HG02623 (cell line): ENCODE data around the gene KLKB1.

Experiments
- ATAC-seq: cut with Tn5 transposase; IDR thresholded peaks from one replicate; pipeline ENCODE4 v1.9.1; 2021; ENCODE audit warnings: moderate library complexity; ENCODE audit not compliant: unreplicated experiment

KLKB1 gene

GRCh38 chr4:186227221-186227620, at the start of gene KLKB1:
Gene KLKB1, plus strand, starts transcription at chr4:186227507. Its CDS starts 689 bp downstream, at chr4:186228196.
- ATAC-seq, result no peak

DNA sequence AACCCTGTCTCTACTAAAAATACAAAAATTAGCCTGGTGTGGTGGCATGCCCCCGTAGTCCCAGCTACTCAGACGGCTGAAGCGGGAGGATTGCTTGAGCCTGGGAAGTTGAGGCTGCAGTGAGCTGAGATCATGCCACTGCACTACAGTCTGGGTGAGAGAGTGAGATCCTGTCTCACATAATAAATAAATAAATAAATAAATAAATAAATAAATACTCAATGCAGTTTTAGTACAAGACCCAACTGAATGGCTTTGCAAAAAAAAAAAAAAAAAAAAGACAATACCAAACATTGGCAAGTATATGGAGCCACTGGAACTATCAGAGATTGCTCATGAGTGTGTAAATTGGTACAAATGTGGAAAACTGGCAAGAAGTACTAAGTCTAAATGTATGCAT, 39.2 kb upstream of the KLKB1 start:
- ATAC-seq, result no peak

DNA sequence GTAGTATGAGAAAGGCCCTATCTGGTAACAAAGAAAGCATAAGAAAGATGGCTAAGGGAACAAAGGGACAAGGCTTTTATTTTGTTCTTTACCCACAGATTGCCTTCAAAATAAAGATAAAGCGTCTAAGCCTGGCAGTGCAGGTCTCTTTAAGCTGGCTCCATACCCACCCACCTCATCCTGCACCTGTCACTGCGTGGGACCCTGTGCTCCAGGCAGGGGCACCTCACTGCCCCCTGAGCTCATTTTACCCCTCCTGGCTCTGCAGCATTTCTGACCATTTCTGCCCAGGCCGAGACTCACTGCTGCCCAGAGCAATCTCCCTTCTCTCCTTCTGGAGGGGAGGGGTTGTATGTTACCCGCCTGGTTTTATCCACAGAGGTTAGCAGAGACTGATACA, 37.7 kb upstream of the KLKB1 start:
- ATAC-seq, result no peak

GRCh38 chr4:186190581-186191199, 36.6 kb upstream of the KLKB1 start:
- peak; percentile 22 for ATAC-seq

GRCh38 chr4:186191200-186192065, 35.9 kb upstream of the KLKB1 start, which contains the start of gene CYP4V2:
Gene CYP4V2, plus strand, starts transcription at chr4:186191567. Its CDS starts 257 bp downstream, at chr4:186191824.
- peak; percentile 82 for ATAC-seq

- peak; percentile 0 for ATAC-seq
Measured at GRCh38 chr4:186192066-186192612, 35.2 kb upstream of the KLKB1 start.

- no peak for ATAC-seq
Measured at GRCh38 chr4:186193851-186194250, 33.5 kb upstream of the KLKB1 start.

DNA sequence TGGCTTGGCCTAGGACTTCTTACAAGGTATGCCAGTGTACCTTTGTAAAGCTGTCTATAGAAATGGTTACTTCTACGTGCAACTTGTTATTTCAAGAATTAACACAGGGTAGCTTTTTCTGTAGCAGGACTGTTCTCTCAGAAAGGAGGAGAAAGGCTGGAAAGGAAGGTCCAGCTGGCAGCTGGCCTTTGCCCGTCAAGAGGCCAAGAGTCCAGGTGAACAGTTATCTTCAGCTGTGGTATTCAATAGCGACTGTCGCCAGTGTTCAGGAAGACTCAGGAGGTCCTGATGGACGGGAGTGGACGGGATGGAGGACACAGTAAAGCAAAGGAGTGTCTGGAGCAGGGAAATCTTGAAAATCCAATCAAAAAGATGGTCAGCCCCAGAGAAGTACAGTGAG, 31.2 kb upstream of the KLKB1 start:
- no peak for ATAC-seq

GRCh38 chr4:186200516-186200915, 26.8 kb upstream of the KLKB1 start:
- ATAC-seq, result no peak

GRCh38 chr4:186201010-186201409, 26.3 kb upstream of the KLKB1 start:
- ATAC-seq, result no peak

DNA sequence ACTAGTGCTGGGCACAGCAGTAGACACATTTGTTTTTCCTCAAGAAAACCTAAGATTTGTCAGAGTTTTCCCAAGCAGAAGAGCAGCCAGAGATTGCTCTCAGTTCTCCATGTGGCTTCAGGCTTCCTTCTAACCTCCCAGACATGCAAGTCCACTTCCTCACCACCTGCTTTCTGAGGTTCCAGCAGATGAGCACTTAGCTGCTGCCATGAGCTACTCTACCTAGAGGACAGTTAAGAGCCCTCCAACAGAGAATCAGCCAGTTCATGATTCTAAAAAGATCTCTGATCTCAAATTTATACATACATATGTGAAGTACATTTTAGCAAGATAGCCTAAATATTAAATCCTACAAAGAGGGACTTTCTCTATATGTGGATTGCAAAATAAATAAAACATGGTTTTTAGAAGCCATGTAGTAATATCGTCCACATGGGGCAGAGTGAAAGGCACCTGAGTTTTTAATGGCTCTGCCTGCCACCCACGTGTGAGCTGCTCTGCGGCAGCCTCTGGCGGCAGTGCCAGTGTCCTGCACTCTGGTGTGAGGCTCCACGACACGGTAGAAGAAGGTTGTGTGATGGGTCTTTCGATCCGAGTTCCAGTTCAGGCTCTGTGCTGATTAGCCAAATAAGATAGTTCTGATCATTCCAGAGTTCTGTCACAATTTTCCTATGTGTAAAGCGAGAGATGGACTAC, 25.6 kb upstream of the KLKB1 start:
- ATAC-seq, result peak; percentile 87

GRCh38 chr4:186202490-186203140, 24.7 kb upstream of the KLKB1 start:
- ATAC-seq, result no peak

DNA sequence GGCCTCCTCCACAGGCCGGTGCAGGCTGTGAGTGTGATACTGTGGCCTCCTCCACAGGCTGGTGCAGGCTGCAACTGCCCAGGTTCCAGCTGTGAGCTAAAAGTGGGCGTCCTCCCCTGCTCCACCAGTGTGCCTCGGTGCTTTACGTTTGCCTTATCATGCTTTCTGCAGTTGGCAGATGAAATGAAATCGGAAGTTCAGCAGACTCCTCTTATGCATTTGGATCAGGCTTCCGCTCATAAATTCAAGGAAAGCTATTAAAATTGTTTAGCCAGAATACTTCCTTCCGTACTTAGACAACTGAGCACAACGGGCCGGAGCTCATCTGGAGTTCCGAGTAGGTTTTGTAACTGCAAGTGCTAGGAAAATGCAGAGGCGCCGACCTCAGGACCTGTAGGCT, 23.9 kb upstream of the KLKB1 start:
- ATAC-seq, result no peak

DNA sequence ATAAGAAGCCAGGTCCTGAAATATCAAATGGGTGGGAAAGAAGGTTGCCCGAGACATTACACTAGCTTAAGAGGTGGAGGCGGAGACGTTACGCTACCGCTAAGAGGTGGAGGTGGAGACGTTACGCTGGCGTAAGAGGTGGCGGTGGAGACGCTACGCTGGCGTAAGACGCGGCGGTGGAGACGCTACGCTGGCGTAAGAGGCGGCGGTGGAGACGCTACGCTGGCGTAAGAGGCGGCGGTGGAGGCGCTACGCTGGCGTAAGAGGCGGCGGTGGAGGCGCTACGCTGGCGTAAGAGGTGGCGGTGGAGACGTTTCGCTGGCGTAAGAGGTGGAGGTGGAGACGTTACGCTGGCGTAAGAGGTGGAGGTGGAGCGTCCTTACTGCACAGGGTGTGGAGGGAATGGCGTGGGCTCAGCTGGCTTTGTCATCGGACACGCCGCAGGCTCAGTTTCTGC, 23.2 kb upstream of the KLKB1 start:
- no peak for ATAC-seq

GRCh38 chr4:186204686-186205085, 22.6 kb upstream of the KLKB1 start:
- no peak for ATAC-seq

DNA sequence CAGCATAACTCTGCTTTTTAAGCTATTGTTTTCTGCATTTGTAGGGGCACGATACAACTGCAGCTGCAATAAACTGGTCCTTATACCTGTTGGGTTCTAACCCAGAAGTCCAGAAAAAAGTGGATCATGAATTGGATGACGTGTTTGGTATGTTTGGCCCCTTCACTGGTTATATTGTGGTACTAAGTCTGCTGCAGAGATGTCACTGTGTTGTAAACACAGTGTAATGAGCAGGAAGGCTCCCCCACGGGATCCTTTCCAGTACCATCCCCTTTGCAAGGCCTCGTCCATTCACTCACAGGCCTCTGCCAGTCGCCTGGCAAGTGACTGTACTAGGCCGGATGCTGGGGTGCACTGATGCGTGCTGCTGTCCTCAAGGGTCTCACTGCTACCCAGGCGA, 22.2 kb upstream of the KLKB1 start:
- no peak for ATAC-seq

DNA sequence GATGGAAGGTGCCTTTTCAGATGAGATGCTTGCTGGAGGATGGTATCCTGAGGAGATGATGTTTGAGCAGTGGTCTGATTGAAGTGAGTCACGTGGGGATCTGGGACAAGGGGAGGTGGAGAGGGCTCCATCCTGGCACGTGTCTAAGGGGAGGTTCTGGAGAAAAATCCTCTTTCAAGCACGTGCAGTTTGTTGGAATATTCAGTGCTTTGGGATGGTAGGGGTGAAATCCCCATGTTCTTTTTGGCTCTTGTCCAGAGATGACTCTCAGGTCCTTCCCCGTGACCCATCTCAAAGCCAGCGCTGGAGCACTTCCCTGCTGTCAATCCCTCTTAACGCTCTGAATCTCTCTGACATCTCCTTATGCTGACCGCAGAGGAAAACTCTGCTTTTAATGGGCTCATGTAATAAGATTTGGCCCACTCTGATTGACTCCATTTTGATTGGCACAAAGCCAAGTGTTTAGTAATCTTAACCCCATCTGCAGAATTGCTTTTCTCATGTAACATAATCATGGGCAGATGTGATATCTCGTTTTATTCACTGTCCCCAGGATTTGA, 10.8 kb upstream of the KLKB1 start:
- no peak for ATAC-seq

DNA sequence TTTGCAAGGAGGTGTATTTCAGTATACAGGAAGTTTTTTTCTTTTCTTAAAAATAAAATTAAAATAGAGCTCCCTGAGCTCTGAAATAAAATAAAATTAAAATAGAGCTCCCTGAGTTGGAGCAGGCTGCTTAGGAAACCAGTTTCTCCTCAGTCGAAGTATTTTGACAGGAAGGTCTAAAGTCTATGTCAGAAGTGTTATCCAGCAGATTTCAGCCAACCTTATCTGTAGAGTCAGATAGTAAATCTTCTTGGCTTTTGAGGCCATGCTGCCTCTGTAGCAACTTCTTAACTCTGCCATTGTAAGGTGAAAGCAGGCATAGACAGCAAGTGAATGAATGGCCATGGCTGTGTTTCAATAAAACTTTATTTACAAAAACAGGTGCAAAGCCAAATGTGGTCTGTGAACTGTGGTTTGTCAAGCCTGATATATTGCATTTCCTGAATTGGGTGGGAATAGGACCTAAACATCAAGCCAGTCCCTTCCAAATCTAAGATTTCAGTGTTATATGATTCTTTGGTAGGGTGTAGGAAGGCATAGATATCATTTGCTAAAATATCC, 9.5 kb upstream of the KLKB1 start:
- no peak for ATAC-seq

GRCh38 chr4:186221624-186222023, 5.7 kb upstream of the KLKB1 start:
- no peak for ATAC-seq

DNA sequence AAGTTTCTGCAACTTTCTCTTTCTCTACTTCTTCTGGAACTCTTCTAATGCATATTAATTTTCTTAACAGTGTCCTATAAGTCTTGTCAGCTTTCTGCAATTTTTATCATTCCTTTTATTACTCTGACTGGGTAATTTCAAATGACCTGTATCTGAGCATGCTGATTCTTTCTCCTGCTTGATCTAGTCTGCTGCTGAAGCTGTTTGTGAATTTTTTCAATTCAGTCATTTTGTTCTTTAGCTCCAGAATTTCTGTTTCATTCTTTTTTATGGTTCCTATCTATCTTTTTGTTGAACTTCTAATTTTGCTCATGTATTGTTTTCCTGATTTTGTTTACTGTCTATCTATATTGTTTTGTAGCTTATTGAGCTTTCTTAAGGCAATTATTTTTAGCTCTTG, 1.5 kb upstream of the KLKB1 start:
- ATAC-seq, result no peak
